H1 (cell line): Measurements from ENCODE around the gene ARMC6. TPM values are rescaled to one million over a fixed set of nuclear protein-coding genes. Genes with fewer than 3 reads are reported as not detected.

Source experiments
- CTCF ChIA-PET: fragments of 300-600 bp; sonication (Branson Sonifier 250); formaldehyde crosslinking; loops from one replicate; lab custom pipeline; 2021; ENCODE audit not compliant: partially characterized antibody; lab: Charles Lee
- POLR2A ChIA-PET: fragments of 300-600 bp; sonication (Branson Sonifier 250); formaldehyde crosslinking; loops from one replicate; lab custom pipeline; 2021; ENCODE audit warnings: inconsistent platforms; ENCODE audit not compliant: partially characterized antibody; lab: Charles Lee
- DNase-seq, 2 experiments: peaks; one replicate each; pipeline versions ENCODE4 v3.0.0 to v3.0.0-alpha.2; 2010 to 2022; ENCODE audit warnings: low spot score in 2 of 2, low read depth in 1 of 2, mixed read lengths in 1 of 2
- FAIRE-seq: peaks from 2 replicates; lab custom pipeline; 2011; peaks lifted over from hg19 to GRCh38; lab: Jason Lieb, UNC
- H2AFZ ChIP-seq: 2 replicates; pipeline ENCODE4 v1.8.1; 2012; ENCODE audit warnings: low read length, inconsistent platforms
- H2AK5ac ChIP-seq: 2 replicates; pipeline ENCODE4 v1.6.1; 2013; ENCODE audit warnings: low read depth, low read length
- H2BK120ac ChIP-seq: replicated peaks from 2 replicates; pipeline ENCODE3; 2013; ENCODE audit warnings: low read depth, low read length, inconsistent platforms
- H2BK12ac ChIP-seq: 2 replicates; pipeline ENCODE4 v1.6.1; 2013; ENCODE audit warnings: low read depth, low read length
- H2BK15ac ChIP-seq: 2 replicates; pipeline ENCODE4 v1.6.1; 2013; ENCODE audit warnings: low read length
- H2BK20ac ChIP-seq: 2 replicates; pipeline ENCODE4 v1.6.1; 2013; ENCODE audit warnings: low read length
- H2BK5ac ChIP-seq: 2 replicates; pipeline ENCODE4 v1.6.1; 2013; ENCODE audit warnings: low read depth, low read length
- H3K14ac ChIP-seq: 2 replicates; pipeline ENCODE4 v1.6.1; 2013; ENCODE audit warnings: inconsistent platforms; ENCODE audit not compliant: insufficient read length
- H3K18ac ChIP-seq: 2 replicates; pipeline ENCODE4 v1.6.1; 2013; ENCODE audit warnings: low read length; ENCODE audit errors: extremely low read depth
- H3K23ac ChIP-seq: 2 replicates; pipeline ENCODE4 v1.6.1; 2013; ENCODE audit warnings: inconsistent platforms; ENCODE audit not compliant: insufficient read length
- H3K23me2 ChIP-seq: 2 replicates; pipeline ENCODE4 v1.6.1; 2013; ENCODE audit warnings: low read depth, low read length
- H3K27ac ChIP-seq: 2 replicates; pipeline ENCODE4 v1.6.1; 2011; ENCODE audit warnings: low read depth, low read length, inconsistent platforms
- H3K27me3 ChIP-seq, 4 experiments: replicated peaks in 1 of 4; 1 replicate in 1 of 4; 2 replicates in 3 of 4; pipeline versions ENCODE4 v1.6.1 to v1.8.1; 2011 to 2013; ENCODE audit warnings: low read length in 3 of 4, mild to moderate bottlenecking in 3 of 4, inconsistent platforms in 2 of 4, mixed read lengths in 2 of 4, moderate library complexity in 1 of 4; ENCODE audit not compliant: control insufficient read depth in 3 of 4, insufficient read depth in 3 of 4; ENCODE audit errors: extremely low read depth in 1 of 4
- H3K36me3 ChIP-seq, 4 experiments: 2 replicates each; pipeline versions ENCODE4 v1.6.1 to v1.8.1; 2011 to 2013; ENCODE audit warnings: mild to moderate bottlenecking in 4 of 4, low read length in 3 of 4, moderate library complexity in 2 of 4, control low read depth in 1 of 4, inconsistent platforms in 1 of 4; ENCODE audit not compliant: insufficient read depth in 4 of 4, control insufficient read depth in 2 of 4
- H3K4ac ChIP-seq: replicated peaks from 2 replicates; pipeline ENCODE3; 2013; ENCODE audit warnings: low read length, low read depth, mixed read lengths, inconsistent platforms; ENCODE audit not compliant: insufficient read length
- H3K4me1 ChIP-seq, 4 experiments: replicated peaks in 1 of 4; 1 replicate in 1 of 4; 2 replicates in 3 of 4; pipeline versions ENCODE4 v1.6.1 to v1.8.1; 2011 to 2013; ENCODE audit warnings: low read length in 3 of 4, inconsistent platforms in 2 of 4, mixed read lengths in 1 of 4; ENCODE audit not compliant: insufficient read depth in 4 of 4, control insufficient read depth in 3 of 4
- H3K4me2 ChIP-seq, 2 experiments: 2 replicates each; pipeline versions ENCODE4 v1.6.1 to v1.8.1; 2011 to 2013; ENCODE audit warnings: low read depth in 2 of 2, low read length in 2 of 2, control low read depth in 1 of 2, inconsistent platforms in 1 of 2, mild to moderate bottlenecking in 1 of 2; ENCODE audit not compliant: insufficient read depth in 1 of 2
- H3K4me3 ChIP-seq, 4 experiments: fragments of 200-600, 300-600 bp in 1 of 4; sonication (generic), shearing (Covaris generic), sonication (Bioruptor Twin) in 1 of 4; 2 replicates each; pipeline versions ENCODE4 v1.5.1 to v1.8.1; 2011 to 2016; ENCODE audit warnings: low read length in 4 of 4, low read depth in 3 of 4, control low read depth in 2 of 4, inconsistent platforms in 2 of 4, mild to moderate bottlenecking in 2 of 4, mixed read lengths in 1 of 4, moderate library complexity in 1 of 4; ENCODE audit not compliant: insufficient read depth in 2 of 4; ENCODE audit errors: extremely low read depth in 1 of 4
- H3K56ac ChIP-seq: replicated peaks from 2 replicates; pipeline ENCODE3; 2013; ENCODE audit warnings: low read depth, mild to moderate bottlenecking, mixed read lengths, low read length, inconsistent platforms; ENCODE audit not compliant: insufficient read length
- H3K79me1 ChIP-seq: 2 replicates; pipeline ENCODE4 v1.6.1; 2013; ENCODE audit warnings: low read depth, low read length, control low read depth
- H3K79me2 ChIP-seq, 2 experiments: 2 replicates each; pipeline versions ENCODE4 v1.6.1 to v1.8.1; 2012 to 2013; ENCODE audit warnings: low read length in 2 of 2, mild to moderate bottlenecking in 2 of 2, inconsistent platforms in 1 of 2; ENCODE audit not compliant: insufficient read depth in 2 of 2, control insufficient read depth in 1 of 2
- H3K9ac ChIP-seq, 4 experiments: replicated peaks in 1 of 4; 1 replicate in 1 of 4; 2 replicates in 3 of 4; pipeline versions ENCODE4 v1.6.1 to v1.8.1; 2011 to 2013; ENCODE audit warnings: low read depth in 3 of 4, low read length in 3 of 4, control low read depth in 2 of 4, mild to moderate bottlenecking in 2 of 4, moderate library complexity in 2 of 4, inconsistent platforms in 1 of 4; ENCODE audit errors: extremely low read depth in 1 of 4
- H3K9me3 ChIP-seq, 2 experiments: 2 replicates each; pipeline versions ENCODE4 v1.6.1 to v1.8.1; 2012 to 2013; ENCODE audit warnings: mild to moderate bottlenecking in 2 of 2, moderate library complexity in 2 of 2, control low read depth in 1 of 2, inconsistent platforms in 1 of 2, low read depth in 1 of 2, low read length in 1 of 2, mixed read lengths in 1 of 2; ENCODE audit not compliant: insufficient read depth in 2 of 2
- H4K20me1 ChIP-seq, 2 experiments: replicated peaks in 1 of 2; 2 replicates each; pipeline versions ENCODE3 to v1.8.1; 2011 to 2013; ENCODE audit warnings: inconsistent platforms in 2 of 2, low read length in 2 of 2, mild to moderate bottlenecking in 1 of 2; ENCODE audit not compliant: insufficient read depth in 2 of 2, control insufficient read depth in 1 of 2
- H4K5ac ChIP-seq: 2 replicates; pipeline ENCODE4 v1.6.1; 2013; ENCODE audit warnings: low read length, low read depth, mixed read lengths, inconsistent platforms; ENCODE audit not compliant: insufficient read length
- H4K8ac ChIP-seq: 2 replicates; pipeline ENCODE4 v1.8.0; 2013; ENCODE audit warnings: mild to moderate bottlenecking, moderate library complexity, low read length, inconsistent platforms; ENCODE audit not compliant: insufficient read depth; ENCODE audit errors: extremely low read depth
- H4K91ac ChIP-seq: replicated peaks from 2 replicates; pipeline ENCODE3; 2013; ENCODE audit warnings: low read length, mixed read lengths, inconsistent platforms; ENCODE audit not compliant: insufficient read length
- BRCA1 ChIP-seq: IDR thresholded peaks from 2 replicates; pipeline ENCODE4 v1.6.1; 2012; ENCODE audit warnings: low read depth, low read length, improper control_type of control experiment
- CTCF ChIP-seq, 3 experiments: IDR thresholded peaks; 1 replicate in 2 of 3; 2 replicates in 1 of 3; pipeline versions ENCODE4 v1.5.1 to v1.6.1; 2011; ENCODE audit warnings: low read length in 3 of 3, mild to moderate bottlenecking in 3 of 3, inconsistent platforms in 2 of 3, low read depth in 1 of 3, moderate library complexity in 1 of 3; ENCODE audit not compliant: insufficient read depth in 1 of 3; ENCODE audit errors: control extremely low read depth in 1 of 3
- WGBS, 2 experiments: shearing (Covaris generic) in 1 of 2; methylation state at CpG; one replicate each; pipeline versions ENCODE4 v1.1.6 to v1.1.7; 2013 to 2015; ENCODE audit warnings: low lambda C conversion rate in 2 of 2, mixed read lengths in 2 of 2, inconsistent platforms in 1 of 2, low coverage in 1 of 2, missing lambda C conversion rate in 1 of 2; ENCODE audit not compliant: insufficient replicate concordance in 2 of 2, insufficient coverage in 1 of 2, insufficient read length in 1 of 2; ENCODE audit errors: extremely low coverage in 1 of 2, missing lambda C conversion rate in 1 of 2; 5-methylcytosine and 5-hydroxymethylcytosine counted together
- polyA plus RNA-seq, 7 experiments: library from polyadenylated mRNA; depleted of rRNA in 3 of 7; stranded (reverse) in 5 of 7; unstranded in 2 of 7; fragments of >200 nt in 5 of 7; fragments of 200-250 nt in 2 of 7; gene quantifications; 1 replicate in 5 of 7; 2 replicates in 1 of 7; 4 replicates in 1 of 7; pipeline versions ENCODE4 v1.2.1 to v1.2.3, GENCODE V29; 2011 to 2013; ENCODE audit warnings: missing spikeins in 2 of 7, mixed read lengths in 2 of 7
- total RNA-seq: library from RNA; stranded (reverse); fragmentation: NEBNext Ultra II Directional; extraction: Animal tissue kit (Norgen Biotek cat#: 25700); gene quantifications from 2 replicates; pipeline ENCODE4 v1.2.1, GENCODE V29; 2021
- TF ChIP-seq, protein P1 (sequence below): IDR thresholded peaks from 2 replicates; pipeline ENCODE4 v1.6.1; 2011; ENCODE audit warnings: low read length, improper control_type of control experiment

ARMC6 gene
- total and polyA plus RNA-seq, 2 of the 8 experiments (the other 6 are each of a cell fraction or from before 2014, with no cell fraction given): 67.1 to 68.3 TPM

- no peak overlapping the region for H3K18ac ChIP-seq
- H3K23ac ChIP-seq: no peak overlapping the region
- H2AFZ ChIP-seq: no peak overlapping the region
- H3K56ac ChIP-seq: no peak overlapping the region
- ChIA-PET CTCF (interaction anchor here (0.6 to 3.4 kb wide), 11 partner anchors 8 to 273 kb away, joined by 3 to 16 read pairs (median 4); no protein-coding TSS in a partner anchor), POLR2A (interaction anchor here (0.6 to 5.6 kb wide), 5 partner anchors 9 to 345 kb away, joined by 3 to 21 read pairs (median 4); no protein-coding TSS in a partner anchor)
- peaks cover 0 to 14% (median 9%) of the 10 kb centered on the region in 4 experiments; a peak in 6 of 7 replicates for H3K4me1 ChIP-seq
- H3K4ac ChIP-seq: no peak overlapping the region
- H4K5ac ChIP-seq: no peak overlapping the region
- H3K14ac ChIP-seq: no peak overlapping the region
- H3K27me3 ChIP-seq: 0 out of 7 replicates have a peak, but pooled peaks cover 0 to 2% (median 0%) of the 10 kb centered on the region in 4 experiments
- H3K9ac ChIP-seq: no peak overlapping the region
- H3K79me2 ChIP-seq: no peaks in the 10 kb centered on the region
- DNase-seq (no peak), FAIRE-seq (no peak)
- no peak overlapping the region for H2BK20ac ChIP-seq
- no peaks in the 10 kb centered on the region for H3K36me3 ChIP-seq
- H4K91ac ChIP-seq: no peak overlapping the region
- TF ChIP-seq CTCF (IDR thresholded peaks at IDR 0.05; ENCODE audit: control extremely low read depth in 1 of 3, insufficient read depth in 1 of 3, low read depth in 1 of 3, low read length in 3 of 3) (no peak), BRCA1 (no peak)
- TF ChIP-seq, protein P1, sequence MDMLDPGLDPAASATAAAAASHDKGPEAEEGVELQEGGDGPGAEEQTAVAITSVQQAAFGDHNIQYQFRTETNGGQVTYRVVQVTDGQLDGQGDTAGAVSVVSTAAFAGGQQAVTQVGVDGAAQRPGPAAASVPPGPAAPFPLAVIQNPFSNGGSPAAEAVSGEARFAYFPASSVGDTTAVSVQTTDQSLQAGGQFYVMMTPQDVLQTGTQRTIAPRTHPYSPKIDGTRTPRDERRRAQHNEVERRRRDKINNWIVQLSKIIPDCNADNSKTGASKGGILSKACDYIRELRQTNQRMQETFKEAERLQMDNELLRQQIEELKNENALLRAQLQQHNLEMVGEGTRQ: no peak
- H3K27ac ChIP-seq: no peak overlapping the region
- H3K4me3 ChIP-seq: no peak overlapping the region
- no peak overlapping the region for H2BK5ac ChIP-seq
- peaks cover 0 to 2% of the 10 kb centered on the region in 2 experiments for H4K20me1 ChIP-seq
- 0 out of 4 replicates have a peak overlapping the region, but pooled peaks of 1 of the 2 experiments have one; percentile 11 for H3K4me2 ChIP-seq
- H3K23me2 ChIP-seq: peaks cover 7% of the 10 kb centered on the region
- no peak overlapping the region for H2BK12ac ChIP-seq
- no peak overlapping the region for H2AK5ac ChIP-seq
- peak overlapping the region; percentile 88; the same call in 1 of the 2 replicates for H2BK15ac ChIP-seq
- no peaks in the 10 kb centered on the region for H3K9me3 ChIP-seq
- no peak overlapping the region for H2BK120ac ChIP-seq
- 78% methylated on average over 11 of the region's 11 CpGs; no CpG with 5 or more reads in 1 of the 2 experiments for WGBS, 2 experiments
- 0 out of 2 replicates have a peak, but pooled peaks cover 2% of the 10 kb centered on the region for H3K79me1 ChIP-seq
- H4K8ac ChIP-seq: no peak overlapping the region
These were observed 74.3 kb downstream of the ARMC6 start for GRCh38 chr19:19107654-19108053.
